ENCODE results near the gene CCDC51.
"Not testable (repeated sequence)": the region's sequence is repeated elsewhere in the genome, so short reads cannot be mapped to it uniquely, and the experiment has no call there.

CCDC51 gene

GRCh38 chr3:48465531-48466378 lies 25.8 kb upstream of the CCDC51 start:
- H3K4me3 ChIP-seq (ENCODE audit: low read depth, low read length) = peak overlapping the region; percentile 27
- DNase-seq (ENCODE audit: low read depth, low spot score) = peak; percentile 100
- peak; percentile 77 for TF ChIP-seq CTCF (IDR thresholded peaks at IDR 0.05; ENCODE audit: low read depth, low read length)
- in situ Hi-C loops (cut with HindIII; ENCODE audit: low sequenced_read_pairs) = no loop called here

GRCh38 chr3:48465237-48465530 lies 25.3 kb upstream of the CCDC51 start:
- in situ Hi-C loops (cut with HindIII; ENCODE audit: low sequenced_read_pairs) = no loop called here
- DNase-seq (ENCODE audit: low read depth, low spot score) = no peak
- no peak overlapping the region for H3K4me3 ChIP-seq (ENCODE audit: low read depth, low read length)
- TF ChIP-seq CTCF (IDR thresholded peaks at IDR 0.05; ENCODE audit: low read depth, low read length) = no peak

GRCh38 chr3:48464713-48465221 lies 24.8 kb upstream of the CCDC51 start:
- no peak for DNase-seq (ENCODE audit: low read depth, low spot score)
- H3K4me3 ChIP-seq (ENCODE audit: low read depth, low read length) = no peak overlapping the region
- TF ChIP-seq CTCF (IDR thresholded peaks at IDR 0.05; ENCODE audit: low read depth, low read length) = no peak
- in situ Hi-C loops (cut with HindIII; ENCODE audit: low sequenced_read_pairs) = no loop called here

GRCh38 chr3:48463703-48464102 lies 23.8 kb upstream of the CCDC51 start:
- DNase-seq (ENCODE audit: low read depth, low spot score) = no peak
- in situ Hi-C loops (cut with HindIII; ENCODE audit: low sequenced_read_pairs) = no loop called here
- no peak overlapping the region for H3K4me3 ChIP-seq (ENCODE audit: low read depth, low read length)
- TF ChIP-seq CTCF (IDR thresholded peaks at IDR 0.05; ENCODE audit: low read depth, low read length) = no peak

- H3K4me3 ChIP-seq (ENCODE audit: low read depth, low read length); in situ Hi-C loops (cut with HindIII; ENCODE audit: low sequenced_read_pairs); DNase-seq (ENCODE audit: low read depth, low spot score): not testable (repeated sequence)
Observed at GRCh38 chr3:48461767-48462166, 21.8 kb upstream of the CCDC51 start.

- DNase-seq (ENCODE audit: low read depth, low spot score) = no peak
- no peak overlapping the region for H3K4me3 ChIP-seq (ENCODE audit: low read depth, low read length)
- in situ Hi-C loops (cut with HindIII; ENCODE audit: low sequenced_read_pairs) = no loop called here
- TF ChIP-seq CTCF (IDR thresholded peaks at IDR 0.05; ENCODE audit: low read depth, low read length) = no peak
Observed at GRCh38 chr3:48460517-48460902, 20.6 kb upstream of the CCDC51 start.

GRCh38 chr3:48459773-48460516 lies 20.0 kb upstream of the CCDC51 start:
- DNase-seq (ENCODE audit: low read depth, low spot score) = no peak
- no peak overlapping the region for H3K4me3 ChIP-seq (ENCODE audit: low read depth, low read length)
- in situ Hi-C loops (cut with HindIII; ENCODE audit: low sequenced_read_pairs) = no loop called here
- no peak for TF ChIP-seq CTCF (IDR thresholded peaks at IDR 0.05; ENCODE audit: low read depth, low read length)
